NCI-H460 (cell line): ENCODE data around the gene MIA2. TPM values are rescaled to one million over a fixed set of nuclear protein-coding genes. Genes with fewer than 3 reads are reported as not detected.
"Not testable (repeated sequence)": the region's sequence is repeated elsewhere in the genome, so short reads cannot be mapped to it uniquely, and the experiment has no call there.

Experiments used
- DNase-seq: peaks from one replicate; pipeline ENCODE4 v3.0.0-alpha.2; 2016; ENCODE audit warnings: low read depth; ENCODE audit errors: extremely low read depth
- total RNA-seq: library from RNA; depleted of rRNA; stranded (reverse); fragments of >200 nt; shearing (Covaris generic); gene quantifications from 2 replicates; pipeline ENCODE4 v1.2.3, GENCODE V29; 2014

MIA2 gene
- total RNA-seq, 1 experiment from 2014 or later, result 72.8 TPM

DNA sequence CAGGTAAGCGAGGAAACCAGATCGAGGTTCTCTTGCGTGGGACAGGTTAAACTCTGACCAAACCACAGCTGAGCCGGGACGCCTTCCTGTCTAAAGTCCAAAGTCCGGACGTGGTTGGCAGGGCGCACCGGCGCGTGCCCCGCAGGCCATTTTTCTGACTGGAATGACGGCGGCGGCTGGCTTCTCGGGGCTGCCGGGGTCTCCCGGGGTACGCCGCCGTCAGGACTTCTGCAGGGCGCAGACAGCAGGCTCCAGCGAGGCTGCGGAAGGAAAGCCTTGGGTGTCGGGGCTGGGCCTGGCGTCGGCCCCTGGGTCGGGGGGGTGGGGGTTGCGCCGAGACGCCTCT is 32.8 kb downstream of the MIA2 start:
- DNase-seq, result peak; percentile 21

DNA sequence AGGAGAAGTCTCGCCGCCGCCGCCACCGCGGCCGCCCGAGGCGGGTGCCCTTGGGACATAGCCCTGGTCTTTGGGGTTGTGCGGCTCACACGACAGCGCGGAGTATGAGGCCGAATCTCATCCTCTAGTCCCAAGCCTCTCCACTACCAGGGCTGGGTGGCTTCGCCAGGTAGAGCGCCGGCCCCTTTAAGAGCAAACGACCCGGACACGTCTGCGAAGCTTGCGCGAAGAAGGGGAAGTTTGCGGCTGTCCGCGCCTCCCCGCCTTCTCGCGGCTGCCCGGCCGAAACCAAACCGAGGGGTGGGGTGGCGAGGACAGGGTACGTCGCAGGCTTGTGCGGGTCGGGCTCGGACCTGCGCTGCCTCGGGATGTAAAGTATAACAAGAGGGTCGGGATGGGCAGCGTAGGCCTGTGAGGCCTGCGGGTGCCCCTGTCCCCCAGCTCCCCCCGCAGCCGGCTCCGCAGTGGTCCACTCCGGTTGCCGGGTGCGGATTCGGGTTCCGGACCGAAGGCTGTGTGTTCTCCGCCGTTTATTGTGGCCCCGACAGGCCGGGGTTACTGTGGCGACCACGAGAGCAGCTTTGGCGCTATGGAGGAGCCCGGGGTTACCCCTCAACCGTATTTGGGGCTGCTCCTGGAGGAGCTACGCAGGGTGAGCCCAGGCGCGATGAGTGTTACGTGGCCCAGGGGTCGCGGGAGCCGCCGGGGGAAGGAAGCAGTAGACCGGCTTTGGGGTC is 33.3 kb downstream of the MIA2 start:
- DNase-seq, result peak; percentile 70

DNA sequence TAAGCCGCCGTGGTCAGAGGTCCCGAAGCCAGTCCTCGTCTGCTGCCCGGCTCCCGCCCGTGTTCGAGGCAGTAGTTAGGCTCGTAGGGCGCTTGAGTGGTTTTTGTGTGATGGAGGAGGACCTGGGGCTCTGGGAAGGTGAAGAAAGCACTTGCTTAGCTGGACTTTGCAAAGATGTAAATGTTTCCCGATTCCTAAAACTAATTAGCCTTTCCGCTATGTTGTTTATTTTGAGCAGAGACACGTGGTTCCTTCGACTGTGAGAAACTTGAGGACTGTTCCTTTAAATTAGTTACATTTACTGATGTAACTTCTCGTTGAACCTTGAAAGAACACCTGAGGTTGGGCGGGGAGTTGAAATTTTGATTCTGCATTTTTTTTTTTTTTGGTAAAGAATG is 33.9 kb downstream of the MIA2 start:
- peak; percentile 56 for DNase-seq

DNA sequence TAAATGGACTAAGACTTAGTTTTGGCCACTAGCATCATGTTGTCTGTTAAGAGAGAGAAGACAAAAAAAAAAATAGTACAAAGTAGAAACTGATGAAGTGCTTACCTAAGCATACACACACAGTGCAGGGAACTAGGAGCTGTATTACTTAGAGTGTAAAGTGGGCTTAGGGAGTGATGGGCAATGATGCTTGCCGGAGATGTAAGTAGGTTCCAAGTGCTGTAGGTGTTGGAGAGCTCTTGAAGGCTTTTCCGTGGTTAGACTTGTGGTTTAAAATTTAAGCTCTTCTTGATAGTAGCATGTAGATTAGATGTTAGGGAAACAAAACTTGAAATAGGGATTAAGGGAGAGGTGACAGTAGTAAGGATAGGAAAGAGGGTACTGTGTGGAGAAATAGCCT is 34.7 kb downstream of the MIA2 start:
- no peak for DNase-seq

DNA sequence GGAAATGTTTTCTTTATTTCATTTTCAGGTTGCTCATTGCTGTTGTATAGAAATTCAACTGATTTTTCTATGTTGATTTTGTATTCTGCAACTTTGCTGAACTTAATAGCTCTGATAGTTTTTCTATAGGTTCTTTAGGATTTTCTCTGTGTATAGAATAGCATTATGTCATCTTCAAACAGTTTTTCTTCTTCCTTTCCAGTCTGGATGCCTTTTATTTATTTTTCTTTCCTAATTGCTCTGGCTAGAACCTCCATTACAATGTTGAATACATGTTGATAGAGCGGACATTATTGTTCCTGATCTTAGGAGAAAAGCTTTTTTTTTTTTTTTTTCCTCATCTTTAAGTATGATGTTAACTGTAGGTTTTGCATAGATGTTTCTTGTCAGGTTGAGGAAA is 39.2 kb downstream of the MIA2 start:
- DNase-seq, result no peak

DNA sequence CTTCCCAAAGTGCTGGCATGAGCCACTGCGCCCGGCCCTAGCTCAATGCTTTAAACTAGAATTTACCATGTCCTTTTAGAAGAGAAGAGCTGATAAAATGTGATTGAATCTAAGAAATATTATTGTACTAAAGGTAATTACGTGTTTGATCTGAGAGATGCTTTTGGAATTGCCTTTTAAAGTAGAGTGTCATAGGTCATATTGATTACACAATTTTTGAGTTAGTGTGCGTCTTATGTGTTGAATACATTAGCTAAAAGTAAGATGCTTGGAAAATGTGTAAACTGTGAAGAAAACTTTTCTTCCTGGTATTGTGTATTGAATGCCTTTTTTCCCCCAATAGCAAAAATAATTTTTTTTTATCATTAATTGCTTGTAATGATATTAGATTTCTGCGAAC is 41.7 kb downstream of the MIA2 start:
- DNase-seq, result no peak

DNA sequence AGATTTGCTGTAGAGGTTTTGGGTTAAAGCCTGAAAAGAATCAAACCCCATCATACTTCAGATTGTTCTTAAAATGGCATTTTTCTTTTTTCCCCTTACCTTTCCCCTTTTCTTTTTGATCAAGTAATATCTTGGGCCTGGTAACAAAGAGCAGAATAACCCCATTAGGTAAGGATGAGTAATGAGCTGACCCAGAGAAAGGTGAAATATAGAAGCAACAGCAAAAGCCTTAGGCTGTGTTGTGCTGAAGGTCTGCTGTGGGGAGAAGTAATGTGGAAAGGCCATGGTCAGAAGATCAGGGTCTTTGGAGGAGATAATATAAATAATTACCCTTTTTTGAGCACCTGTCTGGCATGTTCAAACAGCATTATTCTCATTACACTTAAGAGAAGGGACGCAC is 42.3 kb downstream of the MIA2 start:
- DNase-seq, result no peak

DNA sequence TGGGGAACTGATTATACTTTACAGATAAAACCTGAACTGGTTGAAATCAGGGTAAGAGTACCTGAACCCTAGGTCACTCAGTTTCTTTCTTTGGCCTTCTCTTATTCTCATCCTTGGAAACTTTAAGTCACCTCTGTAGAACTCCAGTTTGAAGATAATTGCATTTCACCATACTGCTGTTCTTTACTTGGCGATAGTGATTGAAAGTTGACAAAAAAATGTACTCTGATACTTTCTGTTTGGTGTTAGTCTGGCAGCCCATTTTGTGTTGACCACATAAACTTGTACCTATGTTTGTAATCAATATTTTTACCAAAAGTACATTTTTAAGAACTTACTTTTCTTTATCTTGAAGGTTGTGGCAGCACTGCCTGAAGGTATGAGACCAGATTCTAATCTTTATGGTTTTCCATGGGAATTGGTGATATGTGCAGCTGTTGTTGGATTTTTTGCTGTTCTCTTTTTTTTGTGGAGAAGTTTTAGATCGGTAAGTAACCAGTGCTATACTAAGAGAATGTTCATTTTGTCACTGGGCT is 42.9 kb downstream of the MIA2 start:
- DNase-seq, result no peak

DNA sequence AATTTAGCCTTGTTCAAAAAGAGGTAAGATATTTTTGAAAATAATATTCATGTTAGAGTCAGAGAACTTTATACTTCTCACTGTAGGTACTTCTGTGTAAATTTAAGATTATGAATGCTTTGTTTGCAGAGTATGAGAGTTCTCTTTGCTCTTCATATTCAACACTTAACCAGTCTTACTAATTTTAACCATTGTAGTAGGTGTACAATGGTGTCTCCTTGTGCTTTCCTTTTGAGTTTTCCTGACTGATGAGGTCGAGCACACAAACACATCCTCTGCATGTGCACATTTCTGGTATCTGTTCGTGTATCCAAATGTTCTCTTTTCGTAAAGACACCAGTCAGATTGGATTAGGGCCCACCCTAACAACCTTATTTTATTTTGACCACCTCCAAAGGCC is 45.8 kb downstream of the MIA2 start:
- DNase-seq, result no peak

DNA sequence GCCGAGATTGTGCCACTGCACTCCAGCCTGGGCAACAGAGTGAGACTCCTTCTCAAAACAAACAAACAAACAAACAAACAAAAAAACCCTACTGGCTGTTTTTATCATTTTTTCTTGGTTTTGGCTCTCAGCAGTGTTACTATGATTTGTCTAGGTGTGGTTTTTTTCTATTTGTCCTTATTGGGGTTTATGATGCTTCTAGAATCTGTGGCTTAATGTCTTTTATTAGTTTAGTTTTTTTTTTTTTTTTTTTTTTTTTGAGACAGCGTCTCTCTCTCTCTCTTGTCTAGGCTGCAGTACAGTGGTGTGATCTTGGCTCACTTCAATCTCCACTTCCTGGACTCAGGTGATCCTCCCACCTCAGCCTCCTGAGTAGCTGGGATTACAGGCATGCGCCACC is 47.0 kb downstream of the MIA2 start:
- DNase-seq, result not testable (repeated sequence)

DNA sequence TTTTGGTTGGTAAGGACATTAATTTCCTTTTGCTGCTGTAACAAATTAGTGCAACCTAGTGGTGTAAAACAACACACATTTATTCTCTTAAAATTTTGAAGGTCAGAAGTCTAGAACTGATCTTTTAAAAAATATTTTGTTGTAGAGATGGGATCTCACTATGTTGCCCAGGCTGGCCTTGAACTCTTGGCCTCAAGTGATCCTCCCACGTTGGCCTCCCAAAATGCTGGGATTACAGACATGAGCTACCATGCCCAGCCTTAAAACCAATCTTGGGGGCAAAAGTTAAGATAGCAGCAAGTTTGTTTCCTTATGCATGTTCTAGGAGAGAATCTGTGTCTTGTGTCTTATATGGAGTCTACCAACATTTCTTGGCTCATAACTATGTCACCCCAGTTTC is 55.8 kb downstream of the MIA2 start:
- DNase-seq, result no peak

DNA sequence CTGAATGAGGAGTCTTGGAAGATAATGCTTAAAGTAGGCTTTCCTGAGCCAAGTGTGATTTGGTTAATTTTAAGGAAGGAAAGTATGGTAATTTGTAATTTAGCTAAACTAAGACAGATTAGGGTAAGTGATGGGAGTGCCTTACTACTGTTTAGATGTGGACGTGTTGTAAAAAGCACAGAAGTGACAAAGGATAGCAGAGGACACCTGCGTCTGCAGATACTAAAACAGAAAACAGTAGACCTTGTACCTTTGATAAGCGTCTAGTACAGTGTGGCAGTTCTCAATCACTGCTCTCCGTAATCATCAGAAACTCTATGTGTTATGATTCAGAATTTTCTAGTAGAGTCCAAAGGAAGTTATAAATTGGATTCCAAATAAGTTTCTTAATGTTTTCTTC is 58.0 kb downstream of the MIA2 start:
- DNase-seq, result no peak

DNA sequence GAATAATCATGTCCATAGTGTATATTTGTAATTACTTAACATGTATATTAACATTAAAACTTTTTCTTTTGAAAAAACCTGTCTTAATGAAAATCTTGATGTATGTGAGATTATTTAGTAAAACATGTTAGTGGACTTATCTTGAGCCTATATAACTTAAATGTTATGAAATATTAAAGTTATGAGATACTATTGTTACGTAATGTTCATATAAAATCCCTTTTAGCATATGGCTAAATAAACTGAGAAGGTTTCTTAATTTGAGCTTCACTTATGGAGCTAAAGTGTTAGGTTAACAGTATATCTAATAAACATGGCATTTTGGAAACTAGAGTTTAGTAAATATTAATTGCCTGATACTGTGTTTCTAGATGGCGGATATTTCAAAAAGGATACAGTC is 59.9 kb downstream of the MIA2 start:
- no peak for DNase-seq

DNA sequence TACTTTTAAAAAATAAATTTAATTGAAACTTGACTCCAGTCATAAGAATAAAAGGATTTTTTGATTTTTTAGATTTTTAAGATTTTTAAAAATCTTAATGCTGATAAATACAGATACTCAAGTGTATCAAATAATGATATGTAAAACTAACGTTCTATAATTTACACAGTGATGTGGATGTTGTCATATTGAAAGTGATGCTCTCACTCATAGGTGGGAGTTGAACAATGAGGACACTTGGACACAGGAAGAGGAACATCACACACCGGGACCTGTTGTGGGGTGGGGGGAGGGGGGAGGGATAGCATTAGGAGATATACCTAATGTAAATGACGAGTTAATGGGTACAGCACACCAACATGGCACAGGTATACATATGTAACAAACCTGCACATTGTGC is 66.7 kb downstream of the MIA2 start:
- DNase-seq, result not testable (repeated sequence)

DNA sequence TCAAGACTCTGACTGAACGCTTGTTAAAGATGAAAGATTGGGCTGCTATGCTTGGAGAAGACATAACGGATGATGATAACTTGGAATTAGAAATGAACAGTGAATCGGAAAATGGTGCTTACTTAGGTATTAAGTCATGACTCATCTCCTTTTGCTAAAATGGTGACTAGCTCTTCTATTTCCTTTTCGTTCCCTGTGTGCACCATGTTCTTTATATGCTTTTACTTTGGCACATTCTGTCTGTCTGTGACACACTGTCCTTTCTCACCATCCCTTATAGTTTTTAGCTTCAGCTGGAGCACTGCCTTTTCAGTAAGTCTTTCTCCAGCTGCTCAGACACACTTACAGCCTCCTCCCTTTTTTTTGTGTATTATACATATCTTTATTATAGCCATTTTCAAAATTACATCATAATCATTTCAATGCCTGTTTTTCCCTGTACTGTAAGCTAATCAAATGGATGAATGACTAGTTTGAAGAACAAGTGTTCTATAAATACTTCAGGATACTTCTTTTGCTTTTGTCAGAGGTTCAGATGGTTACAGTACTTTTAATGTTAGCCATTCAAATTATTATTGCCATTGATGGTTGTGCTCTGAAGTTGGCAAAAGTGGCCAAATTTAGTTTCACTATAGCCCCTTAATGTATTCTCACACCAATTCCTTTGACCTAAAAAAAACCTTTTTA is 68.6 kb downstream of the MIA2 start:
- no peak for DNase-seq

DNA sequence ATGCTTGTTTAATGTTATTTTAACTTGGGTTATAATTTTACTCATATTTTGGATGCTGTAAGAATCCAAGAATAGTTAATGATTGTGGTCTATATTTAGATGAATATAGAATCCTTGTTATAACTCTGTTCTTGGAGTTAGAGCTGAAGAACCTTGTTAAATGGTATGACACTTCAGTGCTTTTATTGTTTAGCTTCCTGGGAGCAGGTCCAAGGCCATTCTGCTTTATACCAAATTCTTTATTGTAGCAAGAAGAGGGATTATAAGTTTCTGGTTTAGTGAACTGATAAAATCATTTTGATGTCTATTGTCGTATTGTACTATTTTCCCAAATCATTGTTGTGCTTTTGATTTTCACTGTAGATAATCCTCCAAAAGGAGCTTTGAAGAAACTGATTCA is 69.4 kb downstream of the MIA2 start:
- DNase-seq, result no peak

DNA sequence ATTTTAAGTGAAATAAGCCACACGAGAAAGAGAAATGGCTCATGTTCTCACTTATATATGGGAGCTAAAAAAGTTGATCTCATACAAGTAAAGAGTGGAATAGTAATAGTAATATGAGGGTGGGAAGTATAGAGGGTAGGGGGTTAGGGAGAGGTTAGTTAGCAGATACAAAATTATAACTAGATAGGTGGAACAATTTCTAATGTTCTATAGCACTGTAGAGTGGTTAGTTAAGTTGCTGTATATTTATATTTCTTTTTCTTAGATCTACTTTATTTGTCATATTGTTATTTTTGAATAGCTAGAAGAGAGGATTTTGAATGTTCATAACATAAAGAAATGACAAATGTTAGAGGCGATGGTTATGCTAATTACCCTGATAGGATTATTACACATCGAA is 74.1 kb downstream of the MIA2 start:
- DNase-seq, result no peak

DNA sequence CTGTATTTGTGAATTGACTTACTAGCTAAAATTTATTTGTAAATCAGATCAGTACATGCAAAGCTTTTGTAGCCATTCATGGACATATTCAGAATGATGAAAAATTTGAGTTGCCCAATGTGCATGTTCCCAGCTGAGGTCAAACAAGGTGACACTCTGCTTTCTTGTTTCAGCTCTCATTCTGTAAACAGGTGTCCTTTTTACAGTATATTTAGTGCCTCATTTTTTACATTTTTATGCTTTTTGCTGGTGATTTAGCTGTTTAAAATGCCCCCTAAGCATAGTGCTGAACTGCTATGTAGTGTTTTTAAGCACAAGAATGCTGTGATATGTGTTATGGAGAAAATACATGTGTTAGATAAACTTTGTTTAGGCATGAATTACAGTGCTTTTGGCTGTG is 76.3 kb downstream of the MIA2 start:
- no peak for DNase-seq

DNA sequence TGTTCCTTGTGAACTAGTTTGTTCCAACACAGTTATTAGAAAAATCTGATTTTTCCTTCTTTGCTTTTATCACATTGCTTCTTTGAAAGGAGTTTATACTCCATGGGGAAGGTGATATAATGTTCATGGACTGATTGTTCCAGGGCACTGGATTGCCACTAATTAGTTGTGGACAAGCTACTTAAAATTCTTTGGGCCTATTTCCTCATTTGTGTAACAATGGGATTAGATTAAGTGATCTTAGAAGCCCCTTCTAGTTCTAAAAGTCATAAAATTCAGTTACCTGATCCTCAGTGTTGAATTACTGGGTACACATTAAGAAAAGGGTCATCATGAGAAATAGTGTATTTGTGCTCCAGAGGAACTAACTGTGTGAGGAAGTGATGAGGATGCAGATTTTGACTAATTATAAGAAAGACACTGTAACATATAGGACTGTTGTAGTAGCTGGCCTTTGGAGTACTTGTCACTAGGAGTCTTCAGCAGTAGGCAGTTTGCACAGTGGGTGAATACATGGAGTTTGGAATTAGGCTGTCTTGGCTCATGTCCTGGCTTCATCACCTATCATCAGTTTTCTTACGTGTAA is 82.2 kb downstream of the MIA2 start:
- no peak for DNase-seq

DNA sequence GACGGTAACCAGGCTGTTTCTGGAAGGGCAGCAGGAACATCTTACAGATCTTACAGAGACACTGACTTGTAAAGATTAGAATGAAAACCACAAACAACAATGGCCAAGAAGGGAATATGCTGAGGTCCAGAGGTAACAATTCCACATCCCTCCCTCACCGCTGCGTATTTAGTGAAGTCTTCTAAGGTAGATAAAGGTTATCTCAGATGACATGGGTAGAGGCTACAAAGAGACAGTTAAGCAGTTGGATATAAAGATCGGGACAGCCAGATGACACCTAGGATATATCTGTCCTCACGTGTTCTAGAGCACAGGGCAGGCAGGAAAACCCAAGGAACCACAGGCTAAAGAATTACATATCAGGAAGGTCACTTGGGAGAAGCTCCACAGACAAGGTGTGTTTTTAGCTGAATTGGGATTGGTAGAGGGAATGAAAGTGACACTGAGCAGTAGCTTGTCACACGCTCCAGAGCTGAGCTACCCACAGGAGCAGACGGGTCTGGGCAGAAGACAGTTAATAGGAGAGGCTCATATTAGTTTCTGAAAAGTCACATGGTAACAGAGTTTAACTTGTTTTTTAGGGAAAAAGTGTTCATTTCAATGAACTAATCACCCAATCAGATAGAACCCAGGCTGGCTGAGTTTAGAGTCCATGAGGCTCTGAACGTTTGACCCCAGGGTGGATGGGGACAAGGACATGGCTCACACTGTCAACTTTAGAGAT is 83.3 kb downstream of the MIA2 start:
- DNase-seq, result no peak

DNA sequence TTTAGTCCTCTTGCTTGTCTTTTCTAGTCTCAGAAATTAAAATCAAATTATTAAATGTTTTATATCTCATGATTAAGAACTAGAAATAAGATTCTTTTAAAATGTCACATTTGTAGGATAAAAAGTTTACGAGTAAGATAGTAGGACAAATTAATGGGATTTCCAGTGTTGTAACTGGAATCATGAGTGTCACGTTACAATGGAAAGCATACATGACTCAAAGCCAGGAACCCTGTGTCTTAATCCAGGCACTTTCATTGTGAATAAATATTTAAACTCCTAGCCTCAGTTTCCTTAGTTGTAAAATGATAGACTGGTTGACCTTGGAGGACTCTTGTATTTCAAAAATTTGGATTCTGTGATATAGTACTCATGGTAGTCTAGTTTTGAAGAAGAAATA is 84.9 kb downstream of the MIA2 start:
- DNase-seq, result no peak
